HG02884 (cell line): ENCODE results near the gene PSMD8.
"Not testable (repeated sequence)": the region's sequence is repeated elsewhere in the genome, so short reads cannot be mapped to it uniquely, and the experiment has no call there.

Experiments used
- ATAC-seq: cut with Tn5 transposase; IDR thresholded peaks from one replicate; pipeline ENCODE4 v1.9.1; 2021; ENCODE audit warnings: mild to moderate bottlenecking, moderate library complexity; ENCODE audit not compliant: unreplicated experiment

PSMD8 gene

GRCh38 chr19:38409631-38410133 lies 35.3 kb downstream of the PSMD8 start:
- no peak for ATAC-seq

GRCh38 chr19:38410407-38410806 lies 36.0 kb downstream of the PSMD8 start:
- ATAC-seq: not testable (repeated sequence)

DNA sequence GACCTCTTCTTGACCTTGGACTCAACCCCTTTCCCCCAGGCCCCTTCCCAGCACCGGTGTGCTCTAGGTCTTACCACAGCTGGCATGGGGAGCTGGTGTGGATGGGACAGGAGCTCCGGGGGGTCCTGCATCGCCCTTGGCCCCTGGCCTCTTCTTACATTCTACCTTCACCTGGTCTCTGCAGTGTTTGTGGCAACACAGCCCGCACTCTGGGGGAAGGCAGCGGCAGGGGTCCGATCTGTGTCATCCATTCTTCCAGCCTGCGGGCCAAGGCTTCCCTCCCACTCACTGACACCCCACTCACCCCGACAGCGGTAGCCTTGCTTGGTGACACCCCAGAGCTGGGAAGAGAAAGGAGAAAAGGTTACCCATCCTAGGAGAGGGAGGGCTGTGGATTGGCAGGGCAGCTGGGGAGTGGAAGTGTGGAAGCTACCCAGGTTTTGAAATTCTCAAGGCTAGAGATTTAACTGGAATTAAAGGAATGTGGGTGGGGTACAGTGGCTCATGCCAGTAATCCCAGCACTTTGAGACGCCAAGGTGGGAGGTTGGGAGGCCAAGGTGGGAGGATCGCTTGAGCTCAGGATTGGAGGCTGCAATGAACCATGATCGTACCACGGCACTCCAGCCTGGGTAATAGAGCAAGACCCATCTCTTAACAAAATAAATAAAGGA lies 36.8 kb downstream of the PSMD8 start:
- ATAC-seq: no peak

DNA sequence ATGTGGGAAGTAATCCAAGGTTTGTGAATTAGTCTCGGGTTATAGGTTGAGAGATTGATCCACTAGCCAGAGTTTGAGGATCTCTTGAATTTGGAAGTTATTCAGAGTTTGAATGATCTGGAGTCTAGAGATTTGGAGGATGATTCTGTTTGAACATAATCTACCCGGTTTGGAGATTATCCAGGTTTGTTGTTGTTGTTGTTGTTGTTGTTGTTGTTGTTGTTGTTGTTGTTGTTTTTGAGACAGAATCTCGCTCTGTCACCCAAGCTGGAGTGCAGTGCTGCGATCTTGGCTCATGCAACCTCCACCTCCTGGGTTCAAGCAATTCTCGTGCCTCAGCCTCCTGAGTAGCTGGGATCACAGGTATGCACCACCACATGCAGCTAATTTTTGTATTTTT lies 37.5 kb downstream of the PSMD8 start:
- not testable (repeated sequence) for ATAC-seq

DNA sequence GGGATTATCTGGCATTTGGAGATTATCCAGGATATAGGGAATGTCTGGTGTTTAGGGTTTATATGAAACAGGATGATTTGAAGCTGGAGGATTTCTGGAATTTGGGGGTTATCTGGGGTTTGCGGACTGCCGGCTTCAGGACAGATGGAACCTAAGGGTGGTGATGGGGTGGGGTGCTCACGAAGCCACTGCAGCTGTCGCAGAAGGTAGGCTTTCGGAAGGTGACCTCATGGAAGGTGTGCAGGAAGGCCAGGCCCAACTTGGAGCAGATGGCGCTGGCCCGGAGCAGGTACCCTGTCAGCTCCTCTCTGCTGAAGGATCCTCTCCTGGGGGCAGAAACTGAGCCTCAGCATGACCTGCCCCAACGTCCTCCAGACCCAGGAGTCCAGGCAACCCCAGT lies 38.1 kb downstream of the PSMD8 start:
- no peak for ATAC-seq

DNA sequence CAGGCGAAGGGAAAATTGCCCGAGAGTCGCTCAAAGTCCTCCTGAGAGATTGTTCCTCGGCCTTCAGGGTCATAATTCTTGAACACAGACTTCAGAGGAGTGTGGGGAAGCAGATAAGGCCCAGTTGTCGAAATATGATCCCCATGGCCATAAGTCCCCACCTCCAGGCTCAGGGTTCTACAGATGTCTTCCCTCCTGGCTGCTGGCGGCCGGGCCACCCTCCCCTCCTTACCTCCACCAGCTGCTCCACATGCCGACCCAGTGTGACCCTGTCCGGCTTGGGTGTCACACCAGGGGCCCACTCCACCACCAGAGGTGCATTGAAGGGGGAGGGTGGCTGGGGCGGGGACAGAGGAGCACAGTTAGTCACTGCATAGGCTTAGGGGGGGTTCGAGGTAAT lies 38.6 kb downstream of the PSMD8 start:
- no peak for ATAC-seq

GRCh38 chr19:38413416-38413815 lies 39.0 kb downstream of the PSMD8 start:
- ATAC-seq: no peak

- ATAC-seq: no peak
These were observed 42.8 kb downstream of the PSMD8 start for GRCh38 chr19:38417146-38417543.

DNA sequence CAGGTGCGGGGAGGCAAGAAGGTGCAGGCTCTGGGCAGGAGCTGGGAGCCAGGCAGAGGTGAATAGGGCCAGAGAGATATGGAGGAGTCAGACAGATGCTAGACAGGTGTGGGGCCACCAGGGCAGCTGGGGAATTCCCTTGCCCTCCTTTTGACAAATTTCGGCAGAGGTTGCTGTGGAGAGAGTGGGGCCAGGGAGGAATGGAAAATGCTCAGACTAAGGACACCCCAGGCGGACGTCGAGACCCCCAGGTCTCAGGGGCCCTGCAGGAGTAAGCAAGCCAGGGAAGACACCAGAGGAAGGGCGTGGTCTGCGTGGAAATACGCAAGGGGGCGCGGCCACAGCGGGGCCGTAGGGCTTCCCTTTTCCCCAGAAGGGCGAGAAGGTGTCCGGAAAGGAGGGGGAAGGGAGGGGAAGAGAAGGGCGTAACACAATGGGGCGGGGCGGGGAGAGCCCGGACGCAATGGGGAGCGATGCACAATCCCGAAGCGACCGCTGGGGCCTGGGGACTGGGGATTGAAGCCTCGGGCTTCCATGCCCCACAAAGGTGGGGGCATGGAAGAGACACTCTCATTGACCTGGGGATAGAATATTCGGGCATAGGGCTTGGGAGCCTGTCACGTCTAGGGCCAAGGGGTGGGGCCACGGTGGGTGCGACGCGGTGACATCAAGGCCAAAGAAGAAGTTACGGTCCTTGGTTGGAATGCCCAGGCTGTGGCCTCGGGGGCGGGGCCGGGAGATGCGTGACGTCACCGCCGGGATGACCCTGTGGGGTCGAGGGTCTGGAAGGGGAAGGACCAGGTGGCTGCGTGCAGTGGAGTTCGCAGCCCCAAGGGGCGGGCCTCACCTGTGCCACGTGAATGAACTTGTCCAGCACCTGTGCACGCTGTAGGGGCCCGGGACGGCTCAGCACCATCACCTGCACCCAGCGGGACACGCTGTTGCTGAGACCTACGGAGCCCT lies 43.5 kb downstream of the PSMD8 start:
- ATAC-seq: no peak

GRCh38 chr19:38420935-38421334 lies 46.6 kb downstream of the PSMD8 start:
- ATAC-seq: no peak

- ATAC-seq: no peak
These were observed 47.5 kb downstream of the PSMD8 start for GRCh38 chr19:38421856-38422255.

DNA sequence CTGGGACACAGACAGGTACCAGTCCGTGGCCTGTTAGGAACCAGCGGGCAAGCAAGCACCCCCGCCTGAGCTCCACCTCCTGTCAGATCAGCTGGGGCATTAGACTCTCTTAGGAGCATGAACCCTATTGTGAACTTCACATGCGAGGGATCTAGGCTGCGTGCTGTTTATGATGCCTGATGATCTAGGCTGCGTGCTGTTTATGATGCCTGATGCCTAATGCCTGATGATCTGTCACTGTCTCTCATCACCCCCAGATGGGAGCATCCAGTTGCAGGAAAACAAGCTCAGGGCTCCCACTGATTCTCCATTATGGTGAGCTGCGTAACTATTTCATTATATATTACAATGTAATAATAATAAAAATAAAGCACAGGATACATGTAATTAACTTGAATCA lies 48.1 kb downstream of the PSMD8 start:
- no peak for ATAC-seq

GRCh38 chr19:38424272-38424671 lies 49.9 kb downstream of the PSMD8 start:
- ATAC-seq: no peak

DNA sequence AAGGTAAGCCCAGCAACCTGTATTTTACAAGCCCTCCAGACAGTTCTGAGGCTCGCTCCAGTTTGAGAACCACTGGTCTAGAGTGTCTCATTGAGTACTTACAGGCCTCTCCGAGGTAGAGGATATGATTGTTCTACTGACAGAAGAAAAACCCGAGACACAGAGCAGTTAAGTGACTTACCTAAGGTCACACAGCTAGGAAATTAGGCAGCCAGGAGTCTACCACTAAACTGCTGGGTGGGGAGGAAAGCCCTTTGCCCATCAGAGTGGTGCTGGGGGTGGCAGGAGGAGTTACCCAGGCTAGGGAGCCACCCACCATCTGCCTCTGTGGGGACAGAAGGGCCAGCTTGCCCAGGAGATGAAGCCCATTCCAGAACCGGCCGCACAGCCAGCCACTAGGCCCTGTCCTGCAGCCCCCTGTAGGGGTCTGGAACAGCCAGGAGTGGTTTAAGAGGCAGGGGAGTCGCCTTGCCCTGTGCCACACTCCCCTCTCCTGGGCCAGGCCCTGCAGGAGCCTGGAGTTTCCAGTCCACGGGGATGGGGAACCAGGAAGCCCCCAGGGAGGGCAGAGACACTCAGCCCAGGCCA lies 50.9 kb downstream of the PSMD8 start:
- no peak for ATAC-seq

GRCh38 chr19:38425810-38426466 lies 51.6 kb downstream of the PSMD8 start, which contains the start of gene RASGRP4:
TSS of gene RASGRP4 (minus strand) at chr19:38426219. CDS start at chr19:38426091, 128 bp downstream.
- ATAC-seq: no peak

GRCh38 chr19:38427035-38427677 lies 52.8 kb downstream of the PSMD8 start:
- ATAC-seq: not testable (repeated sequence)

DNA sequence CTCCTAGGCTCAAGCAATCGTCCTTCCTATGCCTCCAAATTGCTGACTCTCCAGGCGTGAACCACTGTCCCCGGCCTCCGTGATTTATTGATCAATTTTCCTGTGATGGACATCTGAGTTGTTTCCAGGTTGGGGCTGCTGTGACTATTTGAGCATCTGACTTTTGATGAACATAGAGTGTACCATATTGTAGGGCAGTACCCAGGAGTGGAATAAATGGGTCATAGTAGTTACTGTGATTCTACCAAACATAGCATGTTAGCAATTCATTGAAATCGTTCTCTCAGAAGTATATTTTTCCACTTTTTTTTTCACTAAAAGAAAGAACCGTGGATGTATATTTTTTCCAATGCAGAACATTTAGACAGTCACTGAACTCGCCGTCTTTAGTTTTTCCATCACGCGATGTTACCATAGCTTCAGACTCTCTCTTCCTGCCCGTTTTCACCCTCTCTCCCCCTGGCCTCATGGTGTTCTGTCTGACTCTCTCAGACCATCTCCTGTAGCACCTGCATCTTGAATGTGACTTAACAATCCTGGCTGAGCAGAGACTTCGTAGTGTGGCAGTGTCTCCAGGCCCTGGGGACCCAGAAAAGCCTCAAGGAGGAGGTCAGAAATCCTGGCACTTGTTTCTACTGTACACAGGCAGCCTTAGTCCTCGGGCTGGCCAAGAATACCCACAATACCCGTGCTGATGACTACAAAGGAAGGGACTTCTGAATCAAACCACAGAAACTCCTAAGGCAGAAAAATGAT lies 54.9 kb downstream of the PSMD8 start:
- no peak for ATAC-seq

DNA sequence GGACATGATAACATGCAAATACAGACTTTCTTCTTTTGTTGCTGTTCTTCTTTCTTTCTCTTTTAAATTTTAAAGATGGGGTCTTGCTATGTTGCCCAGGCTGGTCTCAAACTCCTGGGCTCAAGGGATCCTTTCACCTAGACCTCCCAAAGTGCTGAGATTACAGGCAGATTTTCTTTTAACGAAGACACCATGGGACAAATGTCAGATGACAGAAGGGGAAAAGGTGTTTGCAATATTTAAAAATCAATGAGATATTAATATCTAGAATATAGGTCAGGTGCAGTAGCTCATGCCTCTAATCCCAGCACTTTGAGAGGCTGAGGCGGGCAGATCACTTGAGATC lies 55.4 kb downstream of the PSMD8 start:
- no peak for ATAC-seq

- ATAC-seq: no peak
These were observed 56.6 kb downstream of the PSMD8 start for GRCh38 chr19:38430931-38431330.

- no peak for ATAC-seq
These were observed 58.9 kb downstream of the PSMD8 start, which contains the start of gene RYR1 for GRCh38 chr19:38433268-38433733. TSS of gene RYR1 (plus strand) at chr19:38433691. CDS start at chr19:38433830, 139 bp downstream.
